VCaP (cell line): ENCODE measurements around the gene TXNRD2.

Experiments
- H3K27ac ChIP-seq: fragments of 450-650 bp; 2 replicates; pipeline ENCODE4 v1.5.1; 2017
- TF ChIP-seq, protein P1 (sequence below): fragments of 450-650 bp; conservative IDR thresholded peaks from 2 replicates; pipeline ENCODE4 v1.5.1; 2017; ENCODE audit warnings: mild to moderate bottlenecking, moderate library complexity

The TXNRD2 gene

DNA sequence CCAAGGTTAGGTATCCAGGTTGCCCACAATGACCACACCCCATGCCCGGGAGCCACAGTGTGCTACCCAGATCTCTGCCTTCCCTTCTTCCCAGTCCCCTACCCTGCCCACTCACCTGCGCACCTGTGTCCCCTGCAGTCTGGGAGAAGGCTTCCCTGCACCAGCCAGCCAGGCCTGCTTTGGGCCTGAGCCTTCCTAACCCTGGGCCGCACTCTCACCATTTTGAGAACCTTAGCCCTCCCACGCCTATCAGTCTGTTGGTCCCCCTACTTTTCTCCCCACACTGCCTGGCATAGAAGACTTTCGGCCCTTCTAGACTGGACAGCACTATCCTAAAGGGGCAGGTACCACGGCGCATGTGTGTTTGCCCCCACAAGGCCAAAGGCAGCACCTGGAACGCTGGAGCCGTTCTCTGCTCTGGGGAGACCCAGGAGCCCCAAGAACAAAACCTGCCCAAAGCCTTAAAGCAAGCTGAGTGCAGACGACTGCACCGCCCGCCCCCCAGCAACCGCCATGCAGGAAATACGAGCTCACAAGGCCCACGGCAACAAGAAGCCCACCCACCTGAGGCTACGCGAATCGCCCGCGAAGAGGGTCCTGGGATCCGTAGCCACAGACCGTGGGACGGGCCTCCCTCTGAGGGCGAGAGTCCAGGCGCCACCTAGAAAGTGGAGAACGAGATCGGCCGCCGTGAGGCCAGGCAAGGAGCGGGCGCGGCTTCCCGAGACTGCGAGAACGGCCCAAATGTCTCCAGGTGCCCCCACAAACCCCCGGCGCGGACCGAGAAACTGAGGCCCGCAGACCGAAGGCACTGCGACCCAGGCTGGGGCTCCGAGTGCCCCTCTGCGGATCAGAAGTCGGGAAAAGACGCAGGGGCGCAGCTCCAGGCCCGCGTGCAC is 87.5 kb downstream of the TXNRD2 start:
- H3K27ac ChIP-seq = peak overlapping the region; percentile 99
- TF ChIP-seq, protein P1, sequence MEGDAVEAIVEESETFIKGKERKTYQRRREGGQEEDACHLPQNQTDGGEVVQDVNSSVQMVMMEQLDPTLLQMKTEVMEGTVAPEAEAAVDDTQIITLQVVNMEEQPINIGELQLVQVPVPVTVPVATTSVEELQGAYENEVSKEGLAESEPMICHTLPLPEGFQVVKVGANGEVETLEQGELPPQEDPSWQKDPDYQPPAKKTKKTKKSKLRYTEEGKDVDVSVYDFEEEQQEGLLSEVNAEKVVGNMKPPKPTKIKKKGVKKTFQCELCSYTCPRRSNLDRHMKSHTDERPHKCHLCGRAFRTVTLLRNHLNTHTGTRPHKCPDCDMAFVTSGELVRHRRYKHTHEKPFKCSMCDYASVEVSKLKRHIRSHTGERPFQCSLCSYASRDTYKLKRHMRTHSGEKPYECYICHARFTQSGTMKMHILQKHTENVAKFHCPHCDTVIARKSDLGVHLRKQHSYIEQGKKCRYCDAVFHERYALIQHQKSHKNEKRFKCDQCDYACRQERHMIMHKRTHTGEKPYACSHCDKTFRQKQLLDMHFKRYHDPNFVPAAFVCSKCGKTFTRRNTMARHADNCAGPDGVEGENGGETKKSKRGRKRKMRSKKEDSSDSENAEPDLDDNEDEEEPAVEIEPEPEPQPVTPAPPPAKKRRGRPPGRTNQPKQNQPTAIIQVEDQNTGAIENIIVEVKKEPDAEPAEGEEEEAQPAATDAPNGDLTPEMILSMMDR = no peak

DNA sequence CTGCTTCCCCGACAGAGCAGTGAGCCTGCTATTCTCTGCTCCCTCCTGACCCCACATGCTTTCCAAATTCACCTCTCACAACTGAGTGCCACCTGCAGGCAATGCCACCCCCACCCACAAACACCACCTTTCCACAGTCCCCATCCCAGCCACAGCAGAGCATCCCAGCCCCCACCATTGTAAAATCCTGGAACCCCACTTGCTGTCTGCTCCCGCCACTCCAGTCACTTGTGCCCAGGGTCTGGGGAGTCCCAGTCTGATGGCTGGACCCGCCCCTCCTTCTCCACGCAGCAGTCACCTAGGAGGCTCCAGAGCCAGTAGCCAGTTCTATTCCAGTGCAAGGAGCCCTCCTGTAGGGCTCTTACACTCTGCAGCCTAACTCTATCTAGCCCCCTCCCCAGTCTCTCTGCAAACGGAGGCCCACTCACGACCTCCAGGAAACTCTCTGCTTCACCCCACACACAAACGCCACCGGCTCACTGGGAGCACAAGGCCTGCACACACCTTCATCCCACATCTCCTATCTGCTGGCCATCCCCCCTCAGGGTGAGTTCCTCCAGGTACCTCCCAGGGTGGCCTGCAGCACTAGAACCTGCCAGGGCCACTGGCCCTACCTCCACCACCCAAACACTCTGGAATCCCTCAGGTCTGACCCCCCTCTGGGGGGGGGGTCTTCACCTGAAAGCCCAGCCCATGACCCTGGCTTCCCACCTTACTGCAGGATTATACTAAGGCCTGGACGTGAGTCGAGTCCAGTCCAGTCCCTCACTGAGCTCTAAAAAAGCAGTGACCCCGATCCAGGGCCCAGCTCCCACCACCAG is 88.3 kb downstream of the TXNRD2 start:
- peak overlapping the region; percentile 99 for H3K27ac ChIP-seq
- TF ChIP-seq, protein P1 = no peak

- TF ChIP-seq, protein P1 = no peak
- peak overlapping the region; percentile 99 for H3K27ac ChIP-seq
These were observed 89.3 kb downstream of the TXNRD2 start for GRCh38 chr22:19852177-19852781.

DNA sequence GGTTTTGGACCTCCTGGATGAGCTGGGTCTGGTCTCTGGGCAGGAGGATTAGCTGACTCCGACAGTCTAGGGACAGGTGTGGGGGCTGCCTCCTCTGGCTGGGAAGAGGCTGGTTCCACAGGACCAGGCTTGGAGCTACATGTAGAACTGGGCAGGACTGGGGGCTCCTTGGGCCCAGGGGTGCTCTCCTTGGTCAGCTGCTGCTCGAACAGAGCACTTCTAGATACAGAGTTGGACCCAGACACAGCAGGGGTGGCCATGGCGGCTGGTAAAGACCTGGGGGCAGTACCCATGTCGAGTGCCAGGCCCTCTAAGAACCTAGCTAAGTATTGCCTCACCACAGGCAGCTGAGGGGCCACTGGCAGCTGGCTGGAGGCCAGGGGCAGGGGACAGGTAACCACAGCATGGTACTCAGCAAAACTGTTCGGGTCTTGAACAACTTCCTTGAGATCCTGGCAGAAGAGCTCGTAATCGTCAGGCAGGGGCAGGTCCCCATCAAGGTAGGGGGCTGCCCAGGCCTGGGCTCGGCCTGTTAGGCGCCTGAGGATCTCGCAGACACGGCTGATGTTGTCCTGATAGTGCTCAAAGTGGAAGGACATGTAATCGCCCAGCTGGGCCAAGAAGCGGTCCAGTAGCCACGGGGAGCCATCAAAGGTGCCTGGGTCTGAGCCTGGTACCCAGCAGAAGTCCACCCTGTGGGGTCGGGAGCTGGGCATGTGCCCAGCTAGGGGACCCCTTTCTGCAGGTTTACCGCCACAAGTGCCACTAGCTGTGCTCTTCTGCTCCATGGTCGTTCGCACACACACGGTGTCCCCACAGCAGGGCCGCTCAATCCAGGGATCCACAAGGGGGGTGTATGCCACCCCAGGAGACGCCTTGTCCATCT is 90.1 kb downstream of the TXNRD2 start:
- H3K27ac ChIP-seq = peak overlapping the region; percentile 99
- TF ChIP-seq, protein P1 = no peak

DNA sequence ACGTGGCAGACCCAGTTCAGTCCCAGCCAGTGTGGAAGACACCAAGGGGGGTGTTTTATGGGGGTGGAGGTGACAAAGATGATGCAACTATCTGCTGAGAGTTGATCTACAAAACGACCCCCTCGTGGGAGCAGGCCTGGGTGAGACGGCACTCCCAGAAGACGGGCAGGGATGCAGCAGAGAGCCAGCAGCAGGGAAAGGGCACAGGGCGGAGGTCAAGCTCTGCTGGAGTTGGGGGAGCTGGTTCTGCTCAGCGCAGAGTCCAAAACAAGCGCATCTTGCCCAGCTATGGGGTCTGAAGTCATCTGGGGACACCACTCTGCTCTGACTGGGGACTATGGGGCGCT is 90.9 kb downstream of the TXNRD2 start:
- peak overlapping the region; percentile 99 for H3K27ac ChIP-seq

DNA sequence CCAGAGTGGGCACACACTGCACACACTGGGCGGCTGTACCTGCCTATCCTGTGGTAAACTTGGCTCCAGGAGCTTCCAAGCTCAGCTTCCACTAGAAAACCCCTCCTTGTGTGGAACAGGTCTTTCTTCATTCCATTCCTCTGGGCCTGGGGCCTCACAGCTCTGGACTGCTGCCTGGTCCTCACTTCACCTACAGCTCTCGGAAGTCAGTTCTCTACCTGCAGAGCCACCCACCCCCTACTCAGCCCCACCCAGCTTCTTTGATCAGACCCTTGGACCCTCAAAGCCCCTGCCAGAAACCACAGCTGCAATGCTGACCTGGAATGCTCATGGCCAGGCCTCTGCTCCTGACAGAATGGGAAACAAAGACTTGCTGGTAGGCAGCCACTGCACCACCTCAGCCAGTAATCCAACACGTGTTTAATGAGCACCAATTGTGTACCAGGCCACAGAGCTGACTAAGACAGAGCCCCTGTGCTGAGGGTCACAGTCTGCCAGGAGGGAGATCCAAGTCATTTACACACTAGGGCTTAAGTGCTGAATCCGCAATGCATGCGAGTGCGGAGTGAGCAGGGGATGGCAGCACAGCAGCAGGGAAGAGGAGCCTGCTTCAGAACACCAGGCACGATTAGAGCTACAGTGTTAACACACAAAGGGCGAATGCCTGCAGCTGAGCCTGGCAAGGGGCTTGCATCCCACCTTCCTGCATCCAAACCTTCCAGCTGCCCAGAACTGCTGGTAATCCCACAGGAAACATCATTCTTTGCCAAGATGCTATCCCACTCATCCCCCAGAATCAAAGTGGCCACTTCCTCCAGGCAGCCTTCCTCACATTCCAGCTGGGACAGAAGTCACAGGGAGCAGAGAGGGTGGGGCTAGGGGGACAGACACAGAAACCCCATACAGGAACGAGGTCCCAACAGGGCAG is 91.5 kb downstream of the TXNRD2 start:
- TF ChIP-seq, protein P1 = no peak
- H3K27ac ChIP-seq = peak overlapping the region; percentile 99

More for the DNA sequence above, 90.9 kb downstream of the TXNRD2 start:
- TF ChIP-seq, protein P1 = no peak
